Aorta (tissue), 5 donors: ENCODE data around the gene COL26A1. TPM values are rescaled to one million over a fixed set of nuclear protein-coding genes. Genes with fewer than 3 reads are reported as not detected.

Experiments used
- ATAC-seq: fragments of 200-7000 bp; cut with Tn5 transposase; one replicate; pipeline ENCODE4 v1.9.1; 2022; ENCODE audit warnings: moderate library complexity; ENCODE audit not compliant: low FRiP score
- DNase-seq, 2 donors: peaks; one replicate each; pipeline ENCODE4 v3.0.0-alpha.2; 2020
- H3K27ac ChIP-seq, 2 donors: one replicate each; pipeline ENCODE4 v1.5.1; 2013; ENCODE audit warnings: low read length in 2 of 2, mild to moderate bottlenecking in 2 of 2, moderate library complexity in 2 of 2, control low read depth in 1 of 2, inconsistent platforms in 1 of 2, low read depth in 1 of 2
- H3K27me3 ChIP-seq, 2 donors: one replicate each; pipeline ENCODE4 v1.6.1; 2013; ENCODE audit warnings: control low read depth in 1 of 2, low read length in 1 of 2, mild to moderate bottlenecking in 1 of 2, moderate library complexity in 1 of 2; ENCODE audit not compliant: insufficient read depth in 2 of 2, control insufficient read depth in 1 of 2
- H3K36me3 ChIP-seq, 2 donors: one replicate each; pipeline ENCODE4 v1.6.1; 2013; ENCODE audit warnings: control low read depth in 1 of 2, low read length in 1 of 2, mild to moderate bottlenecking in 1 of 2; ENCODE audit not compliant: insufficient read depth in 2 of 2, control insufficient read depth in 1 of 2
- H3K4me1 ChIP-seq, 2 donors: one replicate each; pipeline ENCODE4 v1.6.1; 2013; ENCODE audit warnings: low read length in 2 of 2, control low read depth in 1 of 2, mild to moderate bottlenecking in 1 of 2, moderate library complexity in 1 of 2; ENCODE audit not compliant: insufficient read depth in 2 of 2, control insufficient read depth in 1 of 2
- H3K4me3 ChIP-seq, 2 donors: one replicate each; pipeline ENCODE4 v1.5.1; 2013; ENCODE audit warnings: low read length in 2 of 2, control low read depth in 1 of 2, mild to moderate bottlenecking in 1 of 2
- H3K9me3 ChIP-seq: one replicate; pipeline ENCODE4 v1.6.1; 2013; ENCODE audit warnings: mild to moderate bottlenecking, low read length; ENCODE audit not compliant: control insufficient read depth
- WGBS, 2 donors: extraction: QIAGEN DNeasy Blood & Tissue Kit; methylation state at CpG; one replicate each; pipeline ENCODE4 v1.1.7; 2013; 5-methylcytosine and 5-hydroxymethylcytosine counted together
- intact Hi-C, 2 donors: fragments of 100-400 bp; cut with DNase I; formaldehyde crosslinking; loops; one replicate each; pipeline versions ENCODE4 v1.14.2 to v1.15.0; 2022
- polyA plus RNA-seq, 2 donors: library from polyadenylated mRNA; stranded (reverse); fragments of 200-250 nt; gene quantifications; one replicate each; pipeline ENCODE4 v1.2.3, GENCODE V29; 2013
- total RNA-seq, 2 donors: library from RNA; stranded (reverse); fragmentation: NEBNext Ultra II Directional; extraction: Animal tissue kit (Norgen Biotek cat#: 25700); gene quantifications; one replicate each; pipeline ENCODE4 v1.2.1, GENCODE V29; 2021
- donor health status: healthy with polysubstance abuse.
- donor health status: Bipolar disorder and iron deficiency.
- donor health status: DM: no; HTN: no; CAD: no.
- donor health status: DM: no; HTN: no; CAD: no.
- donor health status: DM: yes; HTN: yes; CAD: no.

COL26A1 gene
- total and polyA plus RNA-seq, 4 donors: not detected

DNA sequence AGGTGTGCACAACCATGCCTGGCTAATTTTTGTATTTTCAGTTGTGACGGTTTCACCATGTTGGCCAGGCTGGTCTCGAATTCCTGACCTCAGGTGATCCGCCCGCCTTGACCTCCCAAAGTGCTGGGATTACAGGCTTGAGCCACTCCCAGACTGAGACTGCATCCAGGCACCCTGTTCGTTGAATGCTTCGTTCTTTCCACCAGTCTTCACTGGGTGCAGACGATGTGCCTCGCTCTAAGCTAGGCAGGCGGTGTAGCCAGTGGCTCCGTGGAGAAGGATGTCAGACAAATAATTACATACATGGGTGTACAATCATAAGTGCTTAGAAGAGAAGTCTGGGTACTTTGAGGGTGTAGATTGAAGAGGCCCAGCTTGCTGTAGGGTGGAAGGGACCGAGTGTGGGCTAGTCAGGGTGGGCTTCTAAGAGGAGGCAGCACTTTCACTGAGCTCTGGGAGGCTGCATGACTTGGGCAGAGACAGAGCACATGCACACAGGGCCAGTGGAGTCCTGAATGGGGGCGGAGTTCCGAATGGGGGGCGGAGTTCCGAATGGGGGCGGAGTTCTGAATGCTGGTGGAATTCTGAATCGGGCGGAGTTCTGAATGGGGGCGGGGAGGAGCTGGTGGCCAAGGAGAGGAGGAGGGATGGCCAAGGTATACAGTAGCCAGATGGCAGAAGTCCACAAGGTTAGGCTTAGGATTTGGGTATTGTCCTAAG lies 74.3 kb downstream of the COL26A1 start:
- Histone ChIP-seq H3K4me1 (no peaks in the 10 kb centered on the region), H3K27ac (no peak overlapping the region), H3K9me3 (no peaks in the 10 kb centered on the region), H3K4me3 (no peak overlapping the region), H3K36me3 (no peaks in the 10 kb centered on the region), H3K27me3 (no peaks in the 10 kb centered on the region)
- 74 to 79% methylated on average over 19 of the region's 19 CpGs for WGBS, 2 donors
- DNase-seq (no peak), ATAC-seq (no peak)
- intact Hi-C loops: no loop called here

DNA sequence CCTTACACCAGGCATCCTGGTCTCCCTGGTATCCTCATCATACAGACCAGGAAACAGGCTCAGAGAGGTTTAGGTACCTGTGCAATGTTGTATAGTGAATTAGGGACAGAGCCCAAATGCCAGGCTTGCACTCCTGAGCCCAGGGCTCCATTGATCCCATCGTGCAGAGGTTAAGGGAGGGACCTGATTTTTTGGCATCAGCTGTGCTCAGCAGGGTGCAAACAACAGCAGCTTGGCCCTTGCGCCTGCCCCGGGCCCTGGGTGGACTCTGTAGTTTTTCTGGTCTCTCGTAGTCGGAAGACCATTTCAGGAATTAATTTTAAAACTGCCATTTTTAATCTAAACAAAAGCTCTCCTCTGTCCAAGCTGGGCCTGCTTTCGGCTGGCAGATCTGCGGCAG lies 79.2 kb downstream of the COL26A1 start:
- no peak overlapping the region for H3K27ac ChIP-seq
- no peaks in the 10 kb centered on the region for H3K36me3 ChIP-seq
- no peaks in the 10 kb centered on the region for H3K27me3 ChIP-seq
- DNase-seq (no peak), ATAC-seq (no peak)
- WGBS, 2 donors: 6 to 8% methylated on average over 7 of the region's 7 CpGs
- H3K4me3 ChIP-seq: no peak overlapping the region
- no peaks in the 10 kb centered on the region for H3K9me3 ChIP-seq
- intact Hi-C loops: no loop called here
- H3K4me1 ChIP-seq: no peaks in the 10 kb centered on the region

DNA sequence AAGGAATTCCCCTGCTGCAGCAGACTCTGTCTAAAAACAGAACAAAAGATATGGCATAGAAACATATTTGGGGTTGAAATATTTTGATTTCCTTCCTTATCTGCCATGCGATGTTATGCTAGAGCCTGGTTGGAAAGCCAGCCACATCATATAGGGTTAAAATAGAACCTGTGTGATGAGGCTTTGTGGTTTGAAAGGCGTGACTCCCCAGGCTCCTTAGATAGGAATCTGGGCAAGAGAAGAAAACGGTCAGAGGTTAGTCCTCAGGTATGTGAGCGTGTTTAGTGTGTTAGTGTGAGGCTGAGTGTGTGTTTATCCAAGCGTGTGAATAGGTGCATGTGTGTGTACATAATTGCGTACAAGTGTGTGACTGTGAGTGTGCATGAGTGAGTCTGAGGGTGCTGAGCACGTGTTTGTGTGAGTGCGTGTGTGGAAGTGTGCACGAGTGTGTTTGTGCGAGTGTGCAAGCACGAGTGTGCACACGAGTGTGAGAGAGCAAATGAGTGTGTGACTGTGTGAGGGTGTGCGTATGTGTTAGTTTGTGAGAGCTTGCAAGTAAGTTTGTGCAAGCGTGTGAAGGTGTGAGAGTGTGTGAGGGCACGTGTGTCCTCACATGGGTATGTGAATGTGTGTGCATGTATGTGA lies 79.9 kb downstream of the COL26A1 start:
- 13 to 21% methylated on average over 15 of the region's 15 CpGs for WGBS, 2 donors
- no peak overlapping the region for H3K27ac ChIP-seq
- no peaks in the 10 kb centered on the region for H3K9me3 ChIP-seq
- H3K4me3 ChIP-seq: no peak overlapping the region
- no peaks in the 10 kb centered on the region for H3K27me3 ChIP-seq
- ATAC-seq (no peak), DNase-seq (no peak)
- H3K4me1 ChIP-seq: no peaks in the 10 kb centered on the region
- intact Hi-C loops: no loop called here
- no peaks in the 10 kb centered on the region for H3K36me3 ChIP-seq

DNA sequence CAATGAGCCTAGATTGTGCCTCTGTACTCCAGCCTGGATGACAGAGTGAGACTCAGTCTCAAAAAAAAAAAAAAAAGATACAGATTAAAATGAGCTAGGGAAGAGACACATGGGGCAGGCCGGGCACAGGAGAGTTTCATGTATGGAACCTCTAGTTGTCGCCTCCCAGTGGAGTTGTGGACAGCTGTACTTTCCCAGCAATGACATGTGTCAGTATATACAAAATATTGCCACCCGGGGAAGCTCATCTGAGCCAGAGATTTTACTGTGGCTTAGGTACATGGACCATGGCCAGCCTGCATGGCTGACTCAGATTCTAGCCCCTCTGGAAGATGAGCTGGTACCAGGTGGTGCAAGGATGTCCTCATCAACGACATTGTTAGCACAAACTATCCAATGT lies 87.4 kb downstream of the COL26A1 start:
- Histone ChIP-seq H3K4me1 (no peaks in the 10 kb centered on the region), H3K36me3 (no peaks in the 10 kb centered on the region), H3K27me3 (no peaks in the 10 kb centered on the region), H3K9me3 (no peaks in the 10 kb centered on the region), H3K27ac (no peak overlapping the region), H3K4me3 (no peak overlapping the region)
- 92 to 94% methylated on average over 4 of the region's 4 CpGs for WGBS, 2 donors
- intact Hi-C loops: no loop called here
- ATAC-seq (no peak), DNase-seq (no peak)

DNA sequence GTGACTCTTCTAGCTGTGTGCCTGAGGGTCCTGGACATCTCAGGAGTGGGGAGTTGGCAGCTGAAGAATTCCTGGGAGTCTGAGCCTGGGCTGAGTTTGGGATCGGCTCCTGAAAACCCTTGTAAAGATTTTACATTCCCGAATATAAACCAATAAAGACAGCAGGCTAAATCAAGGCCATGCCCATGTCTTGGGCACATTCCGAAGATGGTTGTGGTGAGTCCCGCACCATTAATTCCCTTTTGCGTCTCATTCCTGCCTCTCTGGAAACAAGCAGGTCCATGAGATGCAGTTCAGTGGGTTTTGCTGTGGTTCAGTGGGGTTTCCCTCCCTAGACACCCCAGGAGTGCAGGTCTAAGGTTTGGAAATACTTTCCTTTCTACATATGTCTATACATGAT lies 90.9 kb downstream of the COL26A1 start:
- DNase-seq (no peak), ATAC-seq (no peak)
- no peaks in the 10 kb centered on the region for H3K9me3 ChIP-seq
- no peaks in the 10 kb centered on the region for H3K36me3 ChIP-seq
- no peaks in the 10 kb centered on the region for H3K4me1 ChIP-seq
- no peak overlapping the region for H3K4me3 ChIP-seq
- intact Hi-C loops: no loop called here
- 61 to 66% methylated on average over 5 of the region's 5 CpGs for WGBS, 2 donors
- H3K27me3 ChIP-seq: no peaks in the 10 kb centered on the region
- H3K27ac ChIP-seq: no peak overlapping the region

DNA sequence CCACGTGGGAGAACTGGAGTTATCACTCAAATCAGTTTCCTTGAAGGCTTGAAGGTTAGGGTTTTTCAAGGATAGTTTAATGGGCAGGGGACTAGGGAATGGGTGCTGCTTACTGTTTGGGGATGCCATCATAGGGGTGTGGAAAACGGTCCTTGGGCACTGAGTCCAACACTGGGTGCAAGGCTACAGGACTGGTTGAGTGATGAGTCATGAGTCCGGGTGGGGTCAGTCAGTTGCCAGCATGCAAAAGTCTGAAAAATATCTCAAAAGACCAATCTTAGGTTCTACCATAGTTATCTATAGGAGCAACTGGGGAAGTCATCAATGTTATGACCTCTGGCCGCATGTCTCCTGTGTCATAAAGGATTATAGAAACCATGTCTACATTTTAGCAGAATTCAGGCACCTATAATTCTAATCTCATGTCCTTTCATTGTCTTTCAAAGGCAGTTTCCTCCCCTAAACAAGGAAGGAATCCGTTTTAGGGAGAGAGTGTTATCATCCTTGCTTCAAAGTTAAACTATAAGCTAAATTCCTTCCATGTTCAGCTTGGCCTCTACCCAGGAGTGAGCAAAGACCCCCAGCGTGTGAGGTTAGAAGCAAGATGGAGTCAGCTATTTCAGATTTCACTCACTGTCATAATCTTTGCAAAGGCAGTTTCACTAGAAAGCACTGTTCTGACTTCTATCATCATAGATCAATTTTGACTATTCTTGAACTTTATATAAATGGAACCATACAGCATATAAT lies 94.5 kb downstream of the COL26A1 start:
- H3K27ac ChIP-seq: no peak overlapping the region
- H3K4me3 ChIP-seq: no peak overlapping the region
- WGBS, 2 donors: 62 to 66% methylated on average over 6 of the region's 6 CpGs
- no peaks in the 10 kb centered on the region for H3K27me3 ChIP-seq
- H3K9me3 ChIP-seq: no peaks in the 10 kb centered on the region
- ATAC-seq (no peak), DNase-seq (no peak)
- no peaks in the 10 kb centered on the region for H3K4me1 ChIP-seq
- H3K36me3 ChIP-seq: no peaks in the 10 kb centered on the region
- intact Hi-C loops: no loop called here

DNA sequence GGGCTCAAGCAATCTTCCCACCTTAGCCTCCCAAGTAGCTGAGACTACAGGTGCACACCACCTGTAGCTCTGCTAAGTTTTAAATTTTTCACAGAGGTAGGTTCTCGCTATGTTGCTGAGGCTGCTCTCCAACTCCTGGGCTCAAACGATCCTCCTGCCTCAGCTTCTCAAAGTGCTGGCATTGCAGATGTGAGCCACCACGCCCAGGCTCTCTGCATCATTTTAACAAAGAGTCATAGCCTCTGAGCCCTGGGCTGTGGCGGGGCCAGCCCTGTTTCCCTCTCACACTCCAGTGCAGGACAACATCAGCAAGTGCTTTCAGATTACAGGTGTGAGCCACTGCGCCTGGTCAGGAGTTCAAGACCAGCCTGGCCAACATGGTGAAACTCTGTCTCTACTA lies 102.5 kb downstream of the COL26A1 start:
- Histone ChIP-seq H3K27me3 (no peaks in the 10 kb centered on the region), H3K36me3 (no peaks in the 10 kb centered on the region), H3K4me1 (no peaks in the 10 kb centered on the region), H3K27ac (no peak overlapping the region), H3K4me3 (no peak overlapping the region), H3K9me3 (no peaks in the 10 kb centered on the region)
- ATAC-seq (no peak), DNase-seq (peak in 1 of 2 donors; percentile 32)
- intact Hi-C loops: no loop called here
- WGBS, 2 donors: 91% methylated on average over 5 of the region's 5 CpGs

DNA sequence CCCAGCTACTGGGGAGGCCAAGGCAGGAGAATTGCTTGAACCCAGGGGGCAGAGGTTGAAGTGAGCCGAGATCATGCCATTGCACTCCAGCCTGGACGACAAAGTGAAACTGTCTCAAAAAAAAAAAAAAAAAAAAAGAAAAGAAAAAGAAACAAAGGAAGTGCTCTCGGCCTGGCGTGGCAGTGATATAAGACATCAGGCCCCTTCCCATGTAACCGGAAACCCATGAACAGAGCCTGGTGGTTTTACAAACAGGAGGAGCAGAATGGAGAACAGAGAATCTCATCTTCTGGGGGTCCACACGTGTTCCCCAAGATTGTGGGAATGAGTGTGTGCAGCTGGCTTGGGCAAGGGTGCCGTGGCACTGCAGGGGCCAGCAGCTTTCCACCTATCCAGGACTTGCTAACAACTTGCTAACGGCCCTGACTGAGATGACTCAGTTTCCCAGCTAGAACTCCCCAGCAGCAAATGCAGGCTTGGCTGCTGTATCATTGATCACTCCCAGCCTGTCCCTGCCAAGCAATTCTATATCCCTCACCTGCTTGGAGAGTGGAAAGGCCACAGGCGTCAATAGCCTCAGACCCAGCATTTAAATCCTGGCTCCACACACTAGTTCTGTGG lies 103.0 kb downstream of the COL26A1 start:
- Histone ChIP-seq H3K9me3 (no peaks in the 10 kb centered on the region), H3K27me3 (no peaks in the 10 kb centered on the region), H3K36me3 (no peaks in the 10 kb centered on the region), H3K4me1 (no peaks in the 10 kb centered on the region), H3K27ac (no peak overlapping the region), H3K4me3 (no peak overlapping the region)
- intact Hi-C loops: no loop called here
- ATAC-seq (no peak), DNase-seq (peak in 1 of 2 donors; percentile 21)
- 77 to 81% methylated on average over 9 of the region's 9 CpGs for WGBS, 2 donors
